HL-60/S4 (cell line): ENCODE measurements around the gene LRRC4B.
"Not testable (repeated sequence)": the region's sequence is repeated elsewhere in the genome, so short reads cannot be mapped to it uniquely, and the experiment has no call there.

ENCODE experiments used
- in situ Hi-C: fragments of 300-500 bp; cut with MboI; formaldehyde crosslinking; loops from 2 replicates; pipeline ENCODE4 v1.14.3; 2022; ENCODE audit warnings: low sequenced_read_pairs

LRRC4B gene

DNA sequence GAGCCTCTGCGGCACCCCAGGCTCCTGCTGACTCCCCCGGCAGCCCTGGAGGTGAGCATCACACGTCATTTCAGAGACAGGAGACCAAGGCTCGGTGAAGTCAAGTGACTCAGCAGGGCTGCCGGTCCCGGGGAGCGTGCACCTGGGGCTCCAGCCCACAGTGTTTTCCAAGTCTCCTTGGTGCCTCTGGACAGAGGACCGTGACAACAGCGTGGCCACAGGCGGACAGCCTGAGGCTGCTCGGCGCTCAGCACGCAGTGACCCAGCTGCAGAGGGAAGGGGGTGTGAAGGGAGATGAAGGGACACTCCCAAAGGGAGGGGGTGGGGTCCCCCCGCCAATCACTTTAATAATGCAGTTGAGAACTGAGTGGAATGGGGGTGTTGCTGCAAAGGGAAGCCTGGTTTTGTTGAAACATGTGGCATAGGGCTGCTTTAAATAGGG lies 37.0 kb downstream of the LRRC4B start:
- in situ Hi-C loops, result loop anchor here (10.0 kb wide), 1 partner anchor 254 kb away; no protein-coding TSS in a partner anchor

GRCh38 chr19:50528052-50528451 lies 40.2 kb downstream of the LRRC4B start:
- in situ Hi-C loops, result not testable (repeated sequence)

DNA sequence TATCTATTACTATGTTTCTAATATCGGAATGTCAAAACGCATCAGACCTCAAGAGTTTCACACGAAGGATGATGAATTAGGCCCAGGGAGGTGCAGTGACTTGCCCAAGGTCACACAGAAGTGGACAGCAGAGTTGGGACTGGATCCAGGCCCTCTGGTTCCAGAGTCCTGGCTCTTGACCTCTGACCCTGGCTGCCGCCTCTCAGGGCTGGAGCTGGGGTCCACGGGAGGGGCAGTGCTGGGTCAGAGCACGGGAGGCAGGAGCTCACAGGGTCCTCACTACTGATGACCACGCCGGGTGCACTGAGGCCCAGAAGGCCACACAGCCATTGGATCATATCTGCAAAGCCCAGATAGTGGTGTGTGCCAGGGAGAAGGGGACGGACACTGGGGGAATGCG lies 45.4 kb downstream of the LRRC4B start:
- in situ Hi-C loops, result no loop called here

DNA sequence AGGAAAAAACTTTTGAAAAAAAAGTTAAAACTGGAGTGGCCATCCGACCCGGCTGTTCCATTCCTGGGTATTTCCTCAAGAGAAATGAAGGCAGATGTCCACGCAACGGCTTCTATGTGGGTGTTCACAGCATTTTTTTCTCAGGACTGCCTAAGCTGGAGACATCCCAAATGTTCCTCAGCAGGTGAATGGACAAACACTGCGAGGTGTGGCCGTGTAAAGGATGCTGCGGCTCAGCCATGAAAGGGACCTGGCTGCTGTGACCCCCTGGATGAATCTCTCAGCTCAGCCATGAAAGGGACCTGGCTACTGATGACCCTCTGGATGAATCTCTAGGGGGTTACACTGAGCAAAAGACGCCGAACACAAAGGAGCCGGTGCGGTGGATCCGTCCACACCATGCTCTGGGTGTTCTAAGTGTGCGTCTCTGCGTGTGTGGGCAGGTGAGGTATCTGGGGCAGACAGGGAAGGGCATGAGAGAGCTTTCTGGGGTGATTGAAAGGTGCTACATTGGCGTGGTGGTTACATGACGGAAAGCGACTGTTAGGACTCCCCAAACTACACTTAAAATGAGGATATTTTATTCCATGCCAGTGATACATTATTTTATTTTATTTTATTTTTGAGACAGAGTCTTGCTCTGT lies 47.3 kb downstream of the LRRC4B start:
- in situ Hi-C loops, result no loop called here

- in situ Hi-C loops, result no loop called here
Measured at GRCh38 chr19:50519006-50519575, 49.1 kb downstream of the LRRC4B start.

- in situ Hi-C loops, result no loop called here
Measured at GRCh38 chr19:50518091-50519005, 49.9 kb downstream of the LRRC4B start.

- in situ Hi-C loops, result no loop called here
Measured at GRCh38 chr19:50517704-50518075, 50.5 kb downstream of the LRRC4B start.

GRCh38 chr19:50516964-50517703 lies 51.1 kb downstream of the LRRC4B start:
- in situ Hi-C loops, result no loop called here

- in situ Hi-C loops, result no loop called here
Measured at GRCh38 chr19:50516456-50516855, 51.8 kb downstream of the LRRC4B start.

- in situ Hi-C loops, result no loop called here
Measured at GRCh38 chr19:50515168-50515561, 53.1 kb downstream of the LRRC4B start.

GRCh38 chr19:50514346-50515167 lies 53.7 kb downstream of the LRRC4B start:
- in situ Hi-C loops, result no loop called here

GRCh38 chr19:50513746-50514345 lies 54.4 kb downstream of the LRRC4B start, which contains the start of gene ASPDH:
TSS of gene ASPDH (minus strand) at chr19:50513913. CDS start at chr19:50513823, 90 bp downstream.
- in situ Hi-C loops, result no loop called here

DNA sequence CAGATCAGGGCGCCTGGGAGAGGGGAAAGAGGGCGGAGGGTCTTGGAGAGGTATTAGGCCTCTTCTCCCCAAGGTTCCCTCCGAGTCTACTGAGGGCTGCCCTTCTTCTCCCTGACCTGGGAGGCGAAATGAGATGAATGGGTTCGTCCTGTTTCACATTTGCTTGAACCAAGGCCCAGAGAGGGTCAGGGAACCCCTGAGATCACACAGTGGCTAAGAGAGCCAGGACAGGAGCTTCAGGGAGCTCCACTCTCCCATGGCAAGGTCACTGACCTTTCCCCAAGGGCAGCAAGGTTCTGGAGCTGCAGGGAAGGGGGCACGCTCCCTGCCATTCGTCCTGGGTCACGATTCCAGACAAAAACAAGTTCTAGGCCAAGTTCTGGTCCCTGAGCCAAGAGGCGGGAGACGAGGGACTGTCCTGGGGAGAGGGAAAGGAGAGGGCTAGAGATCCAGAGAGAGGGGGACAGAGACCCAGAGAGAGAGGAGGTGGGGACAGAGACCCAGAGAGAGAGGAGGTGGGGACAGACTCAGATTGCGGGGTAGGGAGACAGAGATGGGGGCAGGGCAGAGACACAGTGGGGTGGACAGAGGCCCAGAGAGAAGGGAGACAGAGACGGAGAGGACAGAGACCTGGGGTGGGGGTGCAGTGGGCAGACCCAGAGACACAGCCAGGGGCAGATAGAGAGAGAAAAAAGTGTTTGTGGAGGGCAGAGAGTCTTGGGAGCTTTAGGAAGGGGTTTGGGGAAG lies 55.1 kb downstream of the LRRC4B start:
- in situ Hi-C loops, result no loop called here

- in situ Hi-C loops, result no loop called here
Measured at GRCh38 chr19:50512112-50512998, 55.9 kb downstream of the LRRC4B start.

DNA sequence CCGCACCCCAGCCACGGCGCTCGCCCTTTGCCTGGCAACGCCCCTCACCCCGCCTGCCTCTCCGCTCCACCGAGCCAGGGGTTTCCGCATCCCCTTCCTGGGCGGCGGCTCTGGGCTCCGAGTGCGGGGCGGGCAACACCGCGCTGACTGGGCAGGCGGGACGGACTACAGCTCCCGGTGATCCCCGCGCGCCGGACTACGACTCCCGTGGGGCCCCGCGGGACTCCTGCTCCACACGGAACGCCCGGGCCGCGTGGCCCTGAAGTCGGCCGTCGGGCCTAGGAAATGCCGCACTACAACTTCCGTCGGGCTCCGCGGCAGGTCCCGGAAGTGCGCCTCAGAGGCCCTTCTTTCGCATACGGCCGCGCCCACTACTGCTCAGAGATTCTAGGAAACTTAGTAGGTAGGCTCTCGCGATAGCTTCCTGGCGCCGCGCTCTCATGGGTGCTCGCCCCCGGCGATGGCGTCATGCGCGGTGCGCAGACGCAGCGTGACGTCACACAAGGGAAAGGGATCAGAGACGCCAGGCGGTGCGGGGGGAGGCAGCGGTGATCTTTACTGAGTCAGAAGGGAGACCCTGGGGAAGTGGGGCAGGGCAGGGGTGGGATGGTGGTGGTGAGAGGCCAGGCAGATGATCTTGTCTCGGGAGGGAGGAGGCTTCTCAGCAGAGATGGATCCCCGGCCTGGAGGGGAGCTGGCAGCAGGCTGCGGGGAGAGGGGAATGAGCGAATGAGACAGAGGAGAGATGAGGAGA lies 57.0 kb downstream of the LRRC4B start, which contains the start of gene JOSD2:
Gene JOSD2, minus strand, starts transcription at position 123 of the 754 bp plus-strand sequence. CDS start 760 bp downstream, outside the sequence.
- in situ Hi-C loops, result no loop called here

DNA sequence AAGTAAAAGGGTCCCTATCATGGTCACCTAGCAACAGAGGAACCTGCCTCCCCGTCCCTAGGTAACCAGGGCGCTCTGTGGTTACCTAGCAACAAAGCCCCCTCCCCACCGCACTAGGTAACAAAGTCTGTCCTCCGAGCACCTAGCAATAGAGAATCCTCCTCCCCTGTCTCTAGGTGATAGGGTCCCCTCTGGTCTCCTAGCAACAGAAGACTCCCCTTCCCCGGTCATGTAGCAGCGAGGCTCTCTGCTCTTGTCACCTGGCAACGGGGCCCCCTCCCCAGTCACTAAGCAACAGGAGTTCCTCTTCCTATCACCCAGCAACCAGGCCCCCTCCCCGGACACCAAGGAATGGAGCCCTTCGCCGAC lies 57.6 kb downstream of the LRRC4B start:
- in situ Hi-C loops, result no loop called here

DNA sequence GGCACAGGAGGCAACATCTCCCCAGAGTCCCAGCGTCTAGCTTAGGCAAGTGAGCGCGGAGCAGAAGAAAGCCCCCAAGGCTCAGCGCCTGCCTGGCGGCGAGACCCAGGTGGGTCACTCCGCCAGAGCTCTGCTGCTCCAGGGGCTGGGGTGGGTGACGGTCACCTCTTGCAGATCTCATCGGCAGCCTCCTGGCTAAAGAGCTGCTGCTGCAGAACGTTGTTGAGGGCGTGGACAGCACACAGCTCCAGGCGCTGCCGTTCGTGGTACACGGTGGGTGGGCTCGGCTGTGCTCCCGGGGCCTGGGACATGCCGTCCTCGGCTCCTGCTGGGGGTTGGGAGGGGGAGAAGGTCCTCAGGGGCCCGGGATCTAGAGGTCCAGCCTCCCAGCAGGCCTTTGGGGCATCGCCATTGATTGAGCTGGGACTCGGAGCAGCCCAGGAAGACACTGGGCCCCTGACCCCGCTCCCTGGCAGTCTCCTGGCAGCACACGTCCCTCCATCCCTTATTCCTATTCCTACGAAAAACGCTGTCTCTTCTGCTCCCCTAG lies 58.0 kb downstream of the LRRC4B start:
- in situ Hi-C loops, result no loop called here
